HepG2 (cell line): ENCODE measurements around the gene ADIPOR2.

Source experiments
- AGO1 ChIP-seq: fragments of 200-400 bp; formaldehyde crosslinking; IDR thresholded peaks from 2 replicates; pipeline ENCODE4 v1.6.1; 2017; ENCODE audit warnings: mild to moderate bottlenecking, low read depth, low read length, moderate library complexity; ENCODE audit not compliant: poor library complexity, severe bottlenecking
- CREB1 ChIP-seq, 2 experiments: fragments of 450-650 bp in 1 of 2; IDR thresholded peaks; 2 replicates each; pipeline ENCODE4 v1.6.1; 2016 to 2017; ENCODE audit warnings: control low read depth in 1 of 2, mild to moderate bottlenecking in 1 of 2, missing compliant biosample characterization in 1 of 2, missing genetic modification characterization in 1 of 2
- NR1H2 ChIP-seq: sonication (generic); formaldehyde crosslinking; IDR thresholded peaks from 2 replicates; pipeline ENCODE4 v1.8.1; 2022; ENCODE audit warnings: low read depth, missing genetic modification reagents, borderline replicate concordance
- NR2F1 ChIP-seq, 2 experiments: fragments of 450-650 bp in 1 of 2; formaldehyde crosslinking in 1 of 2; IDR thresholded peaks; 2 replicates each; pipeline versions ENCODE4 v1.5.0 to v1.6.1; 2016 to 2020; ENCODE audit warnings: mild to moderate bottlenecking in 1 of 2, missing compliant biosample characterization in 1 of 2, missing genetic modification reagents in 1 of 2, moderate library complexity in 1 of 2
- RAD51 ChIP-seq: fragments of 450-650 bp; IDR thresholded peaks from 2 replicates; pipeline ENCODE4 v1.6.1; 2016; ENCODE audit warnings: borderline replicate concordance
- REST ChIP-seq, 2 experiments: IDR thresholded peaks; 2 replicates each; pipeline ENCODE4 v1.6.1; 2011 to 2012; ENCODE audit warnings: low read length in 2 of 2, borderline replicate concordance in 1 of 2, low read depth in 1 of 2, mild to moderate bottlenecking in 1 of 2, moderate library complexity in 1 of 2
- YY1 ChIP-seq: IDR thresholded peaks from 2 replicates; pipeline ENCODE4 v1.6.1; 2011; ENCODE audit warnings: low read length, low read depth, moderate library complexity, mild to moderate bottlenecking; ENCODE audit not compliant: insufficient read depth, insufficient replicate concordance
- ZFX ChIP-seq: sonication (generic); formaldehyde crosslinking; IDR thresholded peaks from 2 replicates; pipeline ENCODE4 v1.4.0; 2020; ENCODE audit warnings: mild to moderate bottlenecking, low read depth, missing genetic modification reagents, moderate library complexity
- ZNF772 ChIP-seq: sonication (generic); formaldehyde crosslinking; IDR thresholded peaks from 2 replicates; pipeline ENCODE4 v1.5.0; 2020; ENCODE audit warnings: mild to moderate bottlenecking, missing genetic modification reagents
- TF ChIP-seq, protein P1 (sequence below): sonication (generic); formaldehyde crosslinking; IDR thresholded peaks from 2 replicates; pipeline ENCODE4 v1.5.0; 2020; ENCODE audit warnings: mild to moderate bottlenecking, missing genetic modification reagents, moderate library complexity

DNA sequence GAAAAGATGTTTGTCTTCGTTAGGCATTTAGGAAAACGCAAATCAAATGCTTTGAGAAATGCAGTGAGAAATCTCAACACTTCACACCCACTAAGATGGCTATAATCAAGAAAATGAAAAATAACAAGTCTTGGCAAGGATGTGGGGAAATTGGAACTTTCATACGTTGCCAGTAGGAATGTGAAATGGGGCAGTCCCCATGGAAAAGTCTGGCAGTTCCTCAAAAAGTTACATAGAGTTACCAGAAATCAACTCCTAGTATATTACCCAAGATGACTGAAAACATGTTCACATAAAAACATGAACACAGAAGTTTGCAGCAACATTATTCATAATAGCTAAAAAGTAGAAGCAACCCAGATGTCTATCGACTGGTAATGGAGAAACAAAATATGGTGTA lies 88.0 kb downstream of the ADIPOR2 start:
- no peak for TF ChIP-seq RAD51
- TF ChIP-seq NR2F1 (CRISPR knock-in tag; IDR thresholded peaks at IDR 0.05): no peak
- TF ChIP-seq ZFX (CRISPR knock-in tag): no peak
- TF ChIP-seq, protein P1, sequence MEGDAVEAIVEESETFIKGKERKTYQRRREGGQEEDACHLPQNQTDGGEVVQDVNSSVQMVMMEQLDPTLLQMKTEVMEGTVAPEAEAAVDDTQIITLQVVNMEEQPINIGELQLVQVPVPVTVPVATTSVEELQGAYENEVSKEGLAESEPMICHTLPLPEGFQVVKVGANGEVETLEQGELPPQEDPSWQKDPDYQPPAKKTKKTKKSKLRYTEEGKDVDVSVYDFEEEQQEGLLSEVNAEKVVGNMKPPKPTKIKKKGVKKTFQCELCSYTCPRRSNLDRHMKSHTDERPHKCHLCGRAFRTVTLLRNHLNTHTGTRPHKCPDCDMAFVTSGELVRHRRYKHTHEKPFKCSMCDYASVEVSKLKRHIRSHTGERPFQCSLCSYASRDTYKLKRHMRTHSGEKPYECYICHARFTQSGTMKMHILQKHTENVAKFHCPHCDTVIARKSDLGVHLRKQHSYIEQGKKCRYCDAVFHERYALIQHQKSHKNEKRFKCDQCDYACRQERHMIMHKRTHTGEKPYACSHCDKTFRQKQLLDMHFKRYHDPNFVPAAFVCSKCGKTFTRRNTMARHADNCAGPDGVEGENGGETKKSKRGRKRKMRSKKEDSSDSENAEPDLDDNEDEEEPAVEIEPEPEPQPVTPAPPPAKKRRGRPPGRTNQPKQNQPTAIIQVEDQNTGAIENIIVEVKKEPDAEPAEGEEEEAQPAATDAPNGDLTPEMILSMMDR (CRISPR knock-in tag): no peak
- no peak for TF ChIP-seq NR1H2 (CRISPR knock-in tag)
- TF ChIP-seq YY1: no peak
- TF ChIP-seq CREB1 (IDR thresholded peaks at IDR 0.05): no peak
- TF ChIP-seq CREB1 (CRISPR knock-in tag; IDR thresholded peaks at IDR 0.05): no peak
- TF ChIP-seq ZNF772: no peak
- TF ChIP-seq AGO1: no peak
- TF ChIP-seq REST (IDR thresholded peaks at IDR 0.05; ENCODE audit: borderline replicate concordance in 1 of 2, low read depth in 1 of 2, low read length in 2 of 2): no peak
